ENCODE measurements around the gene CAMK1D. TPM values are rescaled to one million over a fixed set of nuclear protein-coding genes. Genes with fewer than 3 reads are reported as not detected.
"Not testable (repeated sequence)": the region's sequence is repeated elsewhere in the genome, so short reads cannot be mapped to it uniquely, and the experiment has no call there.

Gene CAMK1D
- total RNA-seq, 1 donor from 2014 or later: 3.2 TPM

DNA sequence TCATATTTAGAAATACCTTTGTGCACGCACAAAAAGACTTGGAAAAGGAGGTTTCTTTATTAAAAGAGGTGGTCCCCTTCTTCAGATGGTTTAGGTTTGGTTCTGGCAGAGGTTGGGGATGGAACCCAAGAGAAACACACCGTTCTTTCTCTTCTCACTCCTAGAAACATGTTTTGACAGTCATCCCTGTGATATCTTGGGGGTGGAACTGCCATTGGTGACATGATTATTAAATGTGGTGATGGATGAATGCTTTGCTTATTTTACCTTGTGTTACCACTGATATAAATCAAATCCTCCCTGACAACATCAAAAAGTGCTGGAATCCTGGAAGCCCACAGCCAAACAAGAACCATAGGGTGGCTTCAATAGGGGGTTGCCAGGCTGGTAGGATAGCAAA is 505.6 kb downstream of the CAMK1D start:
- intact Hi-C loops (cut with DNase I): no loop called here
- DNase-seq (ENCODE audit: low spot score): no peak

DNA sequence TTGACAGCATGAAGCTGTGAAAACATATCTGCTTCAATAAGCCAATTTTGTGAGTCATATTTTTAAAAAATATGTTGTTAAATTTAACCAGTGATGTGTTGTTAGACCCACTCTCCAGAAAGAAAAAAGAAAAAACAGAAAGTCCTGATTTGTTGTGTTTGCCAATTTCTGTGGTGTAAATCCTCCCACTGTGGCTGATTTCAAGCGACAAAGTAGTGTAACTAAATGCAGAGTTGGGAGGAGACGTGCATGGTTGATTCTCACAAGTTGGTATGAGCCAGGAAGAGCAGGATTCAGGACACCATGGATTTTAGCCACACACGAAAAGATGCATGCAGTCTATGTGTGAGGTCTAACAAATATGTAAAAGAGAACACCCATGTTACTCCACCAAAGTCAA is 513.1 kb downstream of the CAMK1D start:
- DNase-seq (ENCODE audit: low spot score): no peak

GRCh38 chr10:12865515-12865914 is 516.2 kb downstream of the CAMK1D start:
- DNase-seq (ENCODE audit: low spot score); intact Hi-C loops (cut with DNase I): not testable (repeated sequence)

More for the DNA sequence above, 513.1 kb downstream of the CAMK1D start:
- intact Hi-C loops (cut with DNase I): no loop called here

- intact Hi-C loops (cut with DNase I): no loop called here
- DNase-seq (ENCODE audit: low spot score): no peak
These were observed 518.9 kb downstream of the CAMK1D start for GRCh38 chr10:12868229-12868628.

- intact Hi-C loops (cut with DNase I): no loop called here
- no peak for DNase-seq (ENCODE audit: low spot score)
These were observed 520.1 kb downstream of the CAMK1D start for GRCh38 chr10:12869427-12869826.

- no peak for DNase-seq (ENCODE audit: low spot score)
- intact Hi-C loops (cut with DNase I): no loop called here
These were observed 523.2 kb downstream of the CAMK1D start for GRCh38 chr10:12872577-12872976.

- no peak for DNase-seq (ENCODE audit: low spot score)
- intact Hi-C loops (cut with DNase I): no loop called here
These were observed 523.8 kb downstream of the CAMK1D start for GRCh38 chr10:12873172-12873571.

DNA sequence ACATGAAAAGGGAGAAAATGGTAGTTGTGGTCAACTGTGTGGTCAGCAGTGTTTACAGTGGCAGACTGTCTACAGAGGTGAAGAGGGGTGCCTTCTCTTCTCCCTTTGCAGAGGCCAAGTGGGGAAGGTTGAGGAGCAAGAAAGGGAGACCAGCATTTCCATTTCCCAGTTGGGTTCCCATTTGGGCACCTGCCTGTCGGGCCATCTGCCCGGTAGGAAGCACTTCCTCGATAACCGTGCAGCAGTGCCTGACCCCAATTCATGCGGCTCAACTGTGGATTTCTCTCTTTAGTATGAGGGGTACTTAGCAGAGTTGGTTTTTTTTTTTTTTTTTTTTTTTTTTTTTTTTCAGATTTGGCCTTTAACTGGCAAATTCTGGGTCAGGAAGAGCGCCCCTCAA is 525.2 kb downstream of the CAMK1D start:
- no peak for DNase-seq (ENCODE audit: low spot score)
- intact Hi-C loops (cut with DNase I): no loop called here

GRCh38 chr10:12875100-12875499 is 525.8 kb downstream of the CAMK1D start:
- no peak for DNase-seq (ENCODE audit: low spot score)
- intact Hi-C loops (cut with DNase I): no loop called here

- intact Hi-C loops (cut with DNase I): no loop called here
- DNase-seq (ENCODE audit: low spot score): no peak
These were observed 526.9 kb downstream of the CAMK1D start for GRCh38 chr10:12876266-12876665.

DNA sequence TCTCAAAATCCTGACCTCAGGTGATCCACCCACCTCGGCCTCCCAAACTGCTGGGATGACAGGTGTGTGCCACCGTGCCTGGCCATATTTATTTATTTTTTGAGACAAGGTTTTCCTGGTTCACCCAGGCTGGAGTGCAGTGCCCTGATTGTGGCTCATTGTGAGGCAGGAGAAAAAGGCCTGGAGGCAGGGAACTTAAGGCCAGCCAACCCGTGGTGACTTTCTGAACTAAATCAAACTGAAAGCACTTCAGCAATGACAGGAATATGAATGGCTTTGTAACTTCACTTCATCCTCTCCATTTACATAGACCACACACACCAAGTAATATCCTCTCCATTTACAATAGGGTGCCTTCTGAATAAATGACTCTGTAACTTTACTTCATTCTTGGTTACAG is 527.8 kb downstream of the CAMK1D start:
- DNase-seq (ENCODE audit: low spot score): no peak
- intact Hi-C loops (cut with DNase I): no loop called here

- DNase-seq (ENCODE audit: low spot score): no peak
- intact Hi-C loops (cut with DNase I): no loop called here
These were observed 531.1 kb downstream of the CAMK1D start for GRCh38 chr10:12880423-12880822.

DNA sequence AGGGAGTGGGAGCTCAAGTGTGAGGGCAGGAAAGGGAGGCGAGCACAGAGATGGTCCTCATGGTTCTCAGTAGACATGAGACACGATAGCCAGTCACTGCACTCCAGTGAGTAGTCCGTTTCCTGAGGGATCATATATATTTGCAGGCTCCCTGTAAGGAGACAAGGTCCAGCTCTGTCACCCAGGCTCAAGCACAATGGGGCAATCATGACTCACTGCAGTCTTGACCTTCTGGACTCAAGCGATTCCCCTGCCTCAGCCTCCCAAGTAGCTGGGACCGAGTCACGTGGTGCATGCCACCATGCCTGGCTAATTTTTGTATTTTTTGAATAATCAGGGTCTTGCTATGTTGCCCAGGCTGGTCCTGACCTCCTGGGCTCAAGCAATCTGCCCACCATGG is 535.5 kb downstream of the CAMK1D start:
- intact Hi-C loops (cut with DNase I): no loop called here
- DNase-seq (ENCODE audit: low spot score): no peak

Small RNA genes within 50 kb of the gene (microRNA-seq; reads per million reads assigned to microRNA genes)
- gene MIR4480: not detected
- gene MIR4481: not detected
- not detected for gene MIR548Q

Other genes with a start within 250 kb of the CAMK1D start
- gene SEC61A2, start 219.9 kb upstream of the CAMK1D start, total RNA-seq: 14.5 TPM
- gene NUDT5, start 153.7 kb upstream of the CAMK1D start, total RNA-seq: 10.5 TPM
- 44.2 TPM for gene CDC123, start 153.4 kb upstream of the CAMK1D start, total RNA-seq

Measured in cardiac septum (tissue), 1 donor.